Activated CD8-positive, alpha-beta T cell treated with anti-CD3 and anti-CD28 coated beads, Interleukin-2, amount 10 ng/mL, durations not matched to agents 7 days and 5 days (primary cell): ENCODE results near the gene ERC2. TPM values are rescaled to one million over a fixed set of nuclear protein-coding genes. Genes with fewer than 3 reads are reported as not detected.

Source experiments
- ATAC-seq: fragments of 150-1000 bp; cut with Tn5 transposase; one replicate; pipeline ENCODE4 v1.10.0; 2021; ENCODE audit warnings: moderate library complexity
- CTCF ChIA-PET: fragments of 350-600 bp; sonication (Branson Sonifier 250); formaldehyde crosslinking; loops from one replicate; lab custom pipeline; 2021; ENCODE audit warnings: antibody characterized with exemption; lab: Charles Lee
- POLR2A ChIA-PET: fragments of 350-600 bp; sonication (Branson Sonifier 250); formaldehyde crosslinking; loops from one replicate; lab custom pipeline; 2021; ENCODE audit warnings: antibody characterized with exemption; lab: Charles Lee
- DNase-seq: peaks from one replicate; pipeline ENCODE4 v3.0.0-alpha.2; 2020
- H3K27ac Mint-ChIP-seq: one replicate; pipeline ENCODE4 v1.8.0; 2021; ENCODE audit warnings: mild to moderate bottlenecking, mixed read lengths
- H3K27me3 Mint-ChIP-seq: one replicate; pipeline ENCODE4 v1.8.0; 2021; ENCODE audit warnings: low read depth, mixed read lengths
- H3K36me3 Mint-ChIP-seq: one replicate; pipeline ENCODE4 v1.8.0; 2021; ENCODE audit warnings: low read depth, mixed read lengths
- H3K4me1 Mint-ChIP-seq: one replicate; pipeline ENCODE4 v1.8.0; 2021; ENCODE audit warnings: low read depth, mixed read lengths
- H3K4me3 Mint-ChIP-seq: one replicate; pipeline ENCODE4 v1.8.0; 2021; ENCODE audit warnings: mild to moderate bottlenecking, mixed read lengths
- H3K9me3 Mint-ChIP-seq: one replicate; pipeline ENCODE4 v1.8.0; 2022; ENCODE audit warnings: mixed read lengths; ENCODE audit not compliant: insufficient read depth
- total RNA-seq, 2 experiments: library from RNA; stranded (reverse); gene quantifications; one replicate each; pipeline ENCODE4 v1.2.3, GENCODE V29; 2021

ERC2 gene
- total RNA-seq, 2 experiments from 2014 or later = not detected

DNA sequence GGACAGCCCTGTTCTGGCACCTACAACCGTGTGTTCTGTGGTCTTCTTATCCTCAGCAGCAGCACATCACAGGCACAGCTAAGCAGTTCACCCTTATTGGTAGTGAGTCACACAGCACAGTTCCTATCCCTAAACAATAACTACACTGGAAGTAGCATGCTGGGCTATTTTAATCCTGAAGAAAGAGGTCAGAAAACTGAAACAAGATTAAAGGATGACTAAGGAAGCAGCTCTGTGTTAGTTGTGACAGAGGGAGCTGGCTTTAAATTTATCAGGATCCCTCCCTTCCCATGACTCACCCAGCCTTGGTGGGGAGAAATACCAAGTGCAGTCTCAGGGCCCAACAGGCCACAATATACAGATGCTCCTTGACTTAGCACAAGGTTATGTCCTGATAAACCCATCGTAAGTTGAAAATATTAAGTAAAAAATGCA lies 144.3 kb downstream of the ERC2 start:
- DNase-seq (no peak), ATAC-seq (no peak)
- Mint-ChIP-seq H3K27ac (no peak overlapping the region), H3K4me3 (no peak overlapping the region), H3K36me3 (no peaks in the 10 kb centered on the region), H3K4me1 (no peaks in the 10 kb centered on the region), H3K9me3 (no peaks in the 10 kb centered on the region), H3K27me3 (peaks cover 4% of the 10 kb centered on the region)
- ChIA-PET CTCF (no interaction called here), POLR2A (no interaction called here)

DNA sequence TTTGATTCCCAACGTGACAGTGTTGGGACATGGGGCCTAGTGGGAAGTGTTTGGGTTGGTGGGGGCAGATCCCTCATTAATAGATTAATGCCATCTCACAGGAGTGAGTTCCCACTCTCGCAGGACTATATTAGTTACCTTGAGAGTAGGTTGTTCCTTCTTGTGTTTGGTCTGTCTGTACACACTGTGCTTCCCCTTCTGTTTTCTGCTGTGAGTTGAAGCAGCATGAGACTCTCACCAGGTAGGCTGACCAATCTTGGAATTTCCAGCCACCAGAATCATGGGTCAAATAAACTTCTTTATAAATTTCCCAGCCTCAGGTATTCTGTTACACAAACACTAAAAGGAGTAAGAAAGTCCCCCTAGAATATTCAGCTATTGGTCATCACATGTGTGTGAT lies 145.4 kb downstream of the ERC2 start:
- Mint-ChIP-seq H3K27ac (no peak overlapping the region), H3K9me3 (no peaks in the 10 kb centered on the region), H3K27me3 (peaks cover 4% of the 10 kb centered on the region), H3K4me3 (no peak overlapping the region), H3K36me3 (no peaks in the 10 kb centered on the region), H3K4me1 (no peaks in the 10 kb centered on the region)
- no peak for DNase-seq
- POLR2A ChIA-PET = no interaction called here
- CTCF ChIA-PET = no interaction called here
- no peak for ATAC-seq

DNA sequence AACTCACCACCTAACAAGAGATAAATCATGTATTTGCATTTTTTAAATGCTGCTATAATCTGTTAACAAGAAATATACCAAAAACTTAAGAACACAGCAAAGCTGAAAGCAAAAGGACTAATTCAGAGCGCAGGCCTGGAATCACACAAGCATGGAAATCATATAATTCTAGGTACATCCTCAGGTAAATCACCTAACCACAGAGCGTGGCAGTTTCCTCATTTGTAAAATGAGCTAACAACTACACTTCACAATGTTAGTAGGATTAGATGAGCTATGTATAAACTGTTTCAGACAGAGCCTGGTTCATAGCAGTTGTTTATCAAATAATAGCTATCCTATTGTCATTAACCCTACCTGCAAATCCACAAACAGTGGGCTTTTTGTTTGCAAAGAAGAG lies 146.4 kb downstream of the ERC2 start:
- Mint-ChIP-seq H3K4me3 (no peak overlapping the region), H3K9me3 (no peaks in the 10 kb centered on the region), H3K27me3 (peaks cover 4% of the 10 kb centered on the region), H3K4me1 (no peaks in the 10 kb centered on the region), H3K27ac (no peak overlapping the region), H3K36me3 (no peaks in the 10 kb centered on the region)
- ChIA-PET POLR2A (no interaction called here), CTCF (no interaction called here)
- DNase-seq (no peak), ATAC-seq (no peak)

DNA sequence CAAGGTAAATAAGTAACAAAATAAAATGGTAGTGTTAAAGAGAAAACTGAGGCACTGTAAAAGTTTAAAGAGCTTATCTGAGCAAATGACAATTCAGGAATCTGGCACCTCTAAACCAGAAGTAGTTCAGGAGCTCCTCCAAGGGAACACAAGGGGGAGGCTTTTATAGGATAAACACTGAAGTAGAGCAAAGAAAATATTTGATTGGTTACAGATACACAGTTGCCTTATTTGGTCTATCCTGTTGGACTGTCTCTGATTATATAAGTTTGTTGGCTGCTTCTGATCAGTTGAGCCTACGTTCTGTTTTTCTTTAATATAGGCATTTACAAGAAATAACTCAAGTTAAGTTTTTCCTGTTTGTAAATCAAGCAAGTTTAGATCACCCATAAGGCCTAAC lies 146.9 kb downstream of the ERC2 start:
- Mint-ChIP-seq H3K36me3 (no peaks in the 10 kb centered on the region), H3K27ac (no peak overlapping the region), H3K4me3 (no peak overlapping the region), H3K4me1 (no peaks in the 10 kb centered on the region), H3K9me3 (no peaks in the 10 kb centered on the region), H3K27me3 (peaks cover 2% of the 10 kb centered on the region)
- ATAC-seq = no peak
- ChIA-PET CTCF (no interaction called here), POLR2A (no interaction called here)
- no peak for DNase-seq

DNA sequence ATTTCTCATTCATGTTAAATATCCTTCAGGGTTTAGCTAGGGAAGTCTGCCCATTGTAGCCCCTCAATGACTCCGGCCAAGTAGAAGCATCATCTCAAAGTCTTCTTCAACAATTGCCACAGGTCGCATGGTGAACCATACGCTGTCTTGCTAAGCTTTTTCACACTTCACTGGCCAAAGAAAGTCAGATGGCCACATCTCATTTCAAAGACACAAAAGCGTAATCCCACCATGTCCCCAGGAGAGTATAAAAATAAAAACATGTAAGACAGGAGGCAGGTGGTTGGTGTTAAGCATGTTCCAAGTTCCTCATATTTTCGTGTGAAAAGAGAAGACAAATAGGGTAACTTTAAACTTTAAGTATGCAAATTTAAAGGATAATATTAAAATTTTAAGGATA lies 147.4 kb downstream of the ERC2 start:
- POLR2A ChIA-PET = no interaction called here
- ATAC-seq (no peak), DNase-seq (no peak)
- Mint-ChIP-seq H3K4me3 (no peak overlapping the region), H3K4me1 (no peaks in the 10 kb centered on the region), H3K27ac (no peak overlapping the region), H3K9me3 (no peaks in the 10 kb centered on the region), H3K27me3 (peaks cover 2% of the 10 kb centered on the region), H3K36me3 (no peaks in the 10 kb centered on the region)
- CTCF ChIA-PET = no interaction called here

DNA sequence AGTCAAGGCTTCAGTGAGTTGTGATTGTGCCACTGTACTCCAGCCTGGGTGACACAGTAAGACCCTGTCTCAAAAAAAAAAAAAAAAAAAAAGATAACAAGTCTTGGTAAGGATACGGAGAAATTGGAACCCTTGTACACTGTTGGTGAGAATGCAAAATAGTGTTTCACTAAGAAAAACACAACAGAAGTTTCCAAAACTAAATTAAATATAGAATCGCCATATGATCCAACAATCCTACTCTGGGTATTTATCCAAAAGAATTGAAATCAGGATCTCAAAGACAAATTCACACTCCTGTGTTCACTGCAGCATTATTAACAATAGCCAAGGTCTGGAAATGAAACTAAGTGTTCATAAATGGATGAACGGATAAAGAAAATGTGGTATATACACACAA lies 149.4 kb downstream of the ERC2 start:
- H3K27ac Mint-ChIP-seq = no peak overlapping the region
- DNase-seq (no peak), ATAC-seq (no peak)
- CTCF ChIA-PET = no interaction called here
- H3K4me3 Mint-ChIP-seq = no peak overlapping the region
- no peaks in the 10 kb centered on the region for H3K4me1 Mint-ChIP-seq
- H3K27me3 Mint-ChIP-seq = peaks cover 4% of the 10 kb centered on the region
- no peaks in the 10 kb centered on the region for H3K9me3 Mint-ChIP-seq
- no peaks in the 10 kb centered on the region for H3K36me3 Mint-ChIP-seq
- POLR2A ChIA-PET = no interaction called here

DNA sequence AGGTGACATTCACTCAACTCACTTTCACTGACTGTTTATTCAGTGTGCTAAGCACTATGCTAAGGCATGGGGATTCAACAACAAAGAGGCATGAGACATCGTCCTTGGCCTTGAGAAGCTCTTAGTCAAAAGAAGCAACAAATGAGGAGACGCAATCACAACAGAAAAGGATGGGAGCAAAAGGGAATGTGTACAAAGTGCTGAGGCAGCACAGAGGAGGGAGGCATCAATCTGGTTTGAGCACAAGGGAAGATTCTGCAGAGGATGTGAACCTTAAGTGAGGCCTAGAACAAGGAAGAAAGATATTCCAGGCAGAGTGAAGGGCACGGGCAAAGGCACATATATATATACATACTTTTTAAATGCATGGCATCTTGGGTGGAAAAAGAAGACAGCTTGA lies 151.3 kb downstream of the ERC2 start:
- no peak overlapping the region for H3K27ac Mint-ChIP-seq
- no peaks in the 10 kb centered on the region for H3K4me1 Mint-ChIP-seq
- ChIA-PET CTCF (no interaction called here), POLR2A (no interaction called here)
- DNase-seq (no peak), ATAC-seq (no peak)
- no peak overlapping the region for H3K4me3 Mint-ChIP-seq
- H3K36me3 Mint-ChIP-seq = no peaks in the 10 kb centered on the region
- no peaks in the 10 kb centered on the region for H3K9me3 Mint-ChIP-seq
- peaks cover 5% of the 10 kb centered on the region for H3K27me3 Mint-ChIP-seq

DNA sequence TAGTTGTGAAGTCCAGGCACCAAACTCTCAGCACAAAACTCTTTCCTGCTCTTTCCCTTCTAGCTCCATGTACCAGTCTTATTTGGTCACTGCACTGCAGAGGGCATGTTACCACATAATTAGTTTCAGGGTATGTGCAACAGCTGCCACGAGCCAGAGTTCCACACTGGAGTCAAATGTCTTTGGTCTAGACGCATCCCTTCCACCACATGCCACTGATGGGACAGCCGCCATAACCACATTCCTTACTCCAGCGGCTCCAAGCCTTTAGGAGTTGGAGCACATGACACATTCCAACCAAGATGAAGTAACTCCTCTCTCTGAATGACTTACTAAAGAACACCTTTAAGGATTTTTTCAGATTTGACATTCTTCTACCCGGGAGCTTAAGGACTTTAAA lies 153.4 kb downstream of the ERC2 start:
- H3K4me1 Mint-ChIP-seq = no peaks in the 10 kb centered on the region
- H3K27me3 Mint-ChIP-seq = peaks cover 5% of the 10 kb centered on the region
- H3K27ac Mint-ChIP-seq = no peak overlapping the region
- ATAC-seq (no peak), DNase-seq (no peak)
- H3K36me3 Mint-ChIP-seq = no peaks in the 10 kb centered on the region
- no peaks in the 10 kb centered on the region for H3K9me3 Mint-ChIP-seq
- ChIA-PET CTCF (no interaction called here), POLR2A (no interaction called here)
- H3K4me3 Mint-ChIP-seq = no peak overlapping the region

DNA sequence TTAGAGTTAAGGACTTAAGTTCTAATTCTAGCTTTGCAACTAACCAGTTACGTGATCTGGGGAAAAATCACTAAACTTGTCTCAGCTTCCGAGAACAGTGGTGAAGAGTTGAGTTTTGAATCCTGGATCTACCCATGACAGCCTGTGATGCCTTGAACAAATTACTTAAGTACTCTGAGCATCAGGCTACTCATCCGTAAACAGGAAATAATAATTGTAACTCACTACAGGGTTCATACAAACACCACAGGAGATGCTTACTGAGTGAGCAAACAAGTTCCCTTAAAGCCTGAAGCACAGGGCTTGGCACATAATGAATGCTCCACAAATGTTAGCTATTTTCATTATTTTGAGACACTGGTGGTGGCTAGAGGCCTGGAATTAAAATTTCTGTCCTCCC lies 158.8 kb downstream of the ERC2 start:
- POLR2A ChIA-PET = no interaction called here

DNA sequence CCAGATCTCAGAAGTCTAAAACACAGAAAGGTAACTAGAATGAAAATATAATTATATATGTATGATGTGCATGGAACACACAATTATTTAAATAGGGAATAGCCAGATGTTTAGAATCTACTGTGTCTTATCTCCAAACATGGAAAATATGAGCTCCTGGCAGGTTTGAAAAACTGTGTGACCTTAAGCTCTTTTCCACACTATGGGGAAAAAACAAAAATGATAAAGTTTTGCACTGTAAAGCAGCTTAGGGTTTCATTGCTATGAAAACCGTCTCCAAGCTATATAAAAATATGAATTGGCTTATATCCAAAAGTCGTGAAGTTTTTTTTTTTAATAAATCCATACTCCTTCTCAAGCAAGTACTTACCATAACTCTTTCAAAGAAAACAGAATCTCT lies 159.8 kb downstream of the ERC2 start:
- H3K4me1 Mint-ChIP-seq = no peaks in the 10 kb centered on the region
- ATAC-seq (no peak), DNase-seq (no peak)
- POLR2A ChIA-PET = interaction anchor here (0.6 kb wide), 2 partner anchors 444 to 511 kb away, joined by 3 to 4 read pairs; no protein-coding TSS in a partner anchor
- H3K36me3 Mint-ChIP-seq = no peaks in the 10 kb centered on the region
- CTCF ChIA-PET = interaction anchor here (0.6 kb wide), 1 partner anchor 302 kb away, joined by 3 read pairs; no protein-coding TSS in a partner anchor
- no peak overlapping the region for H3K27ac Mint-ChIP-seq
- H3K4me3 Mint-ChIP-seq = no peak overlapping the region
- no peaks in the 10 kb centered on the region for H3K27me3 Mint-ChIP-seq
- no peaks in the 10 kb centered on the region for H3K9me3 Mint-ChIP-seq

More for the DNA sequence above, 158.8 kb downstream of the ERC2 start:
- CTCF ChIA-PET = no interaction called here
- ATAC-seq (no peak), DNase-seq (no peak)
- Mint-ChIP-seq H3K4me1 (no peaks in the 10 kb centered on the region), H3K27ac (no peak overlapping the region), H3K4me3 (no peak overlapping the region), H3K9me3 (no peaks in the 10 kb centered on the region), H3K27me3 (peaks cover 2% of the 10 kb centered on the region), H3K36me3 (no peaks in the 10 kb centered on the region)

DNA sequence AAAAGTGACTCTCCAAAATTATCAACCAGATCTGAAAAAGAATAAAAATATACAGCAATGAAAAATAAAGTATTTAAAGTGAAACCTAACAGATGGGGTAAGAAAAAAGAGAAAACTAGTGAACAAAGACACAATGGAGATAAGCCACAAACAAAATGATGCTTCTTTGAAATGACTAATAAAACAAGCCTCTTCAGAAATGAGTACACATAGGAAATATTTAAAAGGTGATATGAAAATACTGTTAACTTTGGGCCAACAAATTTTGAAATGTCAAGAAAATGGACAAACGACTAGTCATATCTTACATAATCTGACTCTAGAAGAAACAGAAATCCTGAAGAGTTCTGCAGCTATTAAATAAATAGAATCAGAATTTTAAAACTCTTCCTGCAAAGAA lies 164.2 kb downstream of the ERC2 start:
- H3K4me1 Mint-ChIP-seq = no peaks in the 10 kb centered on the region
- ChIA-PET CTCF (interaction anchor here (1.1 to 3.5 kb wide), 4 partner anchors 12 to 339 kb away, joined by 3 to 22 read pairs (median 4); no protein-coding TSS in a partner anchor), POLR2A (no interaction called here)
- no peak overlapping the region for H3K27ac Mint-ChIP-seq
- ATAC-seq (no peak), DNase-seq (no peak)
- no peaks in the 10 kb centered on the region for H3K9me3 Mint-ChIP-seq
- peaks cover 3% of the 10 kb centered on the region for H3K27me3 Mint-ChIP-seq
- H3K36me3 Mint-ChIP-seq = no peaks in the 10 kb centered on the region
- no peak overlapping the region for H3K4me3 Mint-ChIP-seq

DNA sequence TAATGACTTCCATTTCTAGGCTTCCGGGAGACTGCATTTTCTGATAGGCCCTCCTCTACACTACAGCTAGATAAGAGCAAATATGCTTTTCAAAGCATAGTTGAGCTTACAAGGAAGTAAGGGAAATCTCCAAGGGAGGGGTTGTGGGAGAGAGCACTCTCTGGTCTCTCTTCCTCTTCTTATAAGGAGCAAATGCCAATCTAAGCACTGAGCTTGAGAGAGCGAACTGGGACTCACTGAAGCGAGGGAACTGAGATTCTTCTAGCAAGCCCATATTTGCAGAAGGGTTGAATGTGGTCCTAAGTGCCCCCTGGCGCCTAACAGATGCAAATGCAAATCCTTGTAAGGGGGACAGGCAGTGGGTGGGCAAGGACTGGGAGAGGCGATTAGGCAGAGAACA lies 164.8 kb downstream of the ERC2 start:
- CTCF ChIA-PET = interaction anchor here (1.1 to 3.5 kb wide), 7 partner anchors 9 to 338 kb away, joined by 3 to 22 read pairs (median 4); no protein-coding TSS in a partner anchor
- DNase-seq = peak; percentile 33
- no peak overlapping the region for H3K4me3 Mint-ChIP-seq
- H3K36me3 Mint-ChIP-seq = no peaks in the 10 kb centered on the region
- POLR2A ChIA-PET = no interaction called here
- peak; percentile 44 for ATAC-seq
- H3K27me3 Mint-ChIP-seq = peaks cover 3% of the 10 kb centered on the region
- no peak overlapping the region for H3K27ac Mint-ChIP-seq
- no peaks in the 10 kb centered on the region for H3K9me3 Mint-ChIP-seq
- H3K4me1 Mint-ChIP-seq = no peaks in the 10 kb centered on the region

DNA sequence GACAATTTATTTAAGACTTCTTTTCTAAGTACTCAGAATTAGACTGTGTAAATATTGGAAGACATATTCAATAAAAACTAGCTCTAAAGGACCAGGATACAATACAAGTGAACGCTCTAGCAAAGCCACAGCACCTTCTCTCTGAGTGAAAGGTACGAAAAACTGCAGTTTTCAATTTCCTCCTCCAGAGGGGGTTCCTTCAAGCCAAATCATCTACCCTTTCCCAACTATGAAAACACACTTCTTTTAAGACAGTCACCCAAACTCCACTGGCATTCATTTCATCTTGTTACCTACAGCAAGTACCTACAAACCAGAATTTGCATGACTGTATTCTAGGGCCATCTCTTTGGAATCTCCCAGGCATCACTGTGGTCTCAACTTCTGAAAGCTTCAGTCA lies 165.8 kb downstream of the ERC2 start:
- Mint-ChIP-seq H3K9me3 (no peaks in the 10 kb centered on the region), H3K4me3 (no peak overlapping the region), H3K4me1 (no peaks in the 10 kb centered on the region), H3K27me3 (peaks cover 3% of the 10 kb centered on the region), H3K27ac (no peak overlapping the region), H3K36me3 (no peaks in the 10 kb centered on the region)
- ATAC-seq (no peak), DNase-seq (no peak)
- ChIA-PET CTCF (interaction anchor here (1.2 to 3.5 kb wide), 3 partner anchors 10 to 11 kb away, joined by 4 to 22 read pairs (median 4); no protein-coding TSS in a partner anchor), POLR2A (no interaction called here)
